NCI-H2196 (cell line): Measurements from ENCODE around the gene CCR4.
"Not testable (repeated sequence)": the region's sequence is repeated elsewhere in the genome, so short reads cannot be mapped to it uniquely, and the experiment has no call there.

Experiments
- DNase-seq: peaks from one replicate; lab custom pipeline; 2025; ENCODE audit not compliant: unreplicated experiment; lab: John Stamatoyannopoulos, UW

Gene CCR4

GRCh38 chr3:32977861-32978260 is 26.4 kb downstream of the CCR4 start:
- no peak for DNase-seq

GRCh38 chr3:32978331-32978730 is 26.9 kb downstream of the CCR4 start:
- no peak for DNase-seq

GRCh38 chr3:32983124-32983523 is 31.7 kb downstream of the CCR4 start:
- DNase-seq: no peak

GRCh38 chr3:32984918-32985317 is 33.5 kb downstream of the CCR4 start:
- not testable (repeated sequence) for DNase-seq

GRCh38 chr3:32989171-32989570 is 37.7 kb downstream of the CCR4 start:
- DNase-seq: no peak

GRCh38 chr3:32990116-32990515 is 38.7 kb downstream of the CCR4 start:
- no peak for DNase-seq

- no peak for DNase-seq
These were observed 40.3 kb downstream of the CCR4 start for GRCh38 chr3:32991781-32992180.

GRCh38 chr3:32992310-32992686 is 40.9 kb downstream of the CCR4 start:
- DNase-seq: no peak

GRCh38 chr3:32994045-32994444 is 42.6 kb downstream of the CCR4 start:
- DNase-seq: no peak

- DNase-seq: no peak
These were observed 43.7 kb downstream of the CCR4 start for GRCh38 chr3:32995098-32995497.

GRCh38 chr3:32996048-32996754 is 44.8 kb downstream of the CCR4 start:
- no peak for DNase-seq

GRCh38 chr3:32996755-32997091 is 45.3 kb downstream of the CCR4 start:
- DNase-seq: no peak

GRCh38 chr3:32998631-32999451 is 47.4 kb downstream of the CCR4 start:
- DNase-seq: no peak

GRCh38 chr3:33000691-33001385 is 49.4 kb downstream of the CCR4 start:
- DNase-seq: no peak

- DNase-seq: no peak
These were observed 50.4 kb downstream of the CCR4 start for GRCh38 chr3:33001889-33002288.

GRCh38 chr3:33003308-33003707 is 51.9 kb downstream of the CCR4 start:
- DNase-seq: no peak

- DNase-seq: no peak
These were observed 52.8 kb downstream of the CCR4 start for GRCh38 chr3:33004205-33004604.

GRCh38 chr3:33004961-33005360 is 53.5 kb downstream of the CCR4 start:
- DNase-seq: no peak
